ENCODE measurements around the gene DLGAP1. TPM values are rescaled to one million over a fixed set of nuclear protein-coding genes. Genes with fewer than 3 reads are reported as not detected.
"Not testable (repeated sequence)": the region's sequence is repeated elsewhere in the genome, so short reads cannot be mapped to it uniquely, and the experiment has no call there.

The DLGAP1 gene
- total and polyA plus RNA-seq, 5 experiments from 2014 or later: not detected

DNA sequence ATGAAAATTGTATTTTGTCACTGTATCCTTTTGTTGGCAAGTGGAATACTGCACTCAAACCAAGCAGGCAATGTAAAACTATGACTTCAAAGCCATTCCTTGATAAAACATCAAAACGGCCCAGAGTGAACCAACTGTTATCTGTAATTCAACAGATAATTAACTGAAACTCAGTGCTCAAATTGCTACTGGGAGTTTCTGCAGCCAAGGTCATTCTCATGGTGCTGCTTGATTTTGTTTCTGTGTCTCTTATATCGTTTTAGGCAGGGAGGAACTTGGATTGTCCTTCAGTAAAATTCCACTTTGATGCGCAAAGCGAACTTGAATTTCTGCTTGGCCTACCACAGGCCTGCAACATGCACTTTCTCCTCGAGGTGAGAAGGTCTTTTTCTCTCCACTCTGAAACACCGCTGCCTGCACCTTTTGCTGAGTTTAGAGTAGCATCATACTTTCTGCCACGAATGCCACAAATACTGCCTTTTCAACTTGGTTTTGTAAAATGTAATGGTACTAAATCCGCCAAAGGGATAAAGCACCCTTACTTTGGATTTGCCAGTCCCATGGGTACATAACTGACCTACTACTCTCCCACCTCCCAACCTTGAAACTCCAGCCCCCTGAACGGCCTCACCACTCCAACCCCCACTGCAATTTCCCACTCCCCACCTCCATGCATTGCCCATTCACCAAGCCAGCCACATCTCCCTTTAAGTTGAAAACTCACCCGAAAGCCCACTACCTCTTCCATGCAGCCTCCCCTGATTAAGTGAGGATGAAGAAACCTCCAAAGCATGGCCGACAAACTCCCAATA, 800.5 kb downstream of the DLGAP1 start:
- no peaks in the 10 kb centered on the region for H3K27me3 Mint-ChIP-seq

DNA sequence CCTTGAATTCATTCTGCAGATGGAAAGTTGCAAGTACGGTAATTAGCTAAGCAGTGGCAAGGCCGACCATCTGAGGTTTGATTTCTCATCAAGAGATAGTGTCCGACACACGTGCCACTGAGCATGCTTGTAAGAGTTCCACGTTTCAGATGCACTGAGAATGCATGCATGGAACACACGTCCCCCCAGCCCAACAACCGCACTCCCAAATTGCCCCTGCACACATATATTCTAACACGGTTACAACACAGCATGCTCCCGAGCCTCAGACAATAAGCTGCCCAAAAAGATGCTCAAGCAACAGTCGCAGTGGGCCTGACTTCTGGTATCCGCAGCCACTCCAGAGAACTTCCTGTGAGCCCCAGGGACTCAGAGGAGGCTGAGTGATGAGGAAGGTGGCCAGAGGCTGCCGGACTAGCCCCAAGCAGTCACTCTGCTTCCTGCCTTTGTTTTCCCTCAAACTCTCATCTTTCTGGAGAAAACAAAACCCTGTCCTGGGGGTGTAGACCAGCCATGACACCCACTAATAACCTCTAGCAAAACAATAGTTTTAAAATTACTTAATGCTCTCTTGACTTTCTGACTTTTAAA, 801.2 kb downstream of the DLGAP1 start:
- ATAC-seq: no peak
- POLR2A ChIA-PET: no interaction called here
- peak overlapping the region in 1 of 10 donors; percentile 31 for H3K27ac Mint-ChIP-seq

More for the DNA sequence above, 800.5 kb downstream of the DLGAP1 start:
- no peak for DNase-seq
- POLR2A ChIA-PET: no interaction called here
- H3K4me1 Mint-ChIP-seq: peaks cover 0 to 3% (median under 1%) of the 10 kb centered on the region in 4 donors
- no peak overlapping the region for H3K4me3 Mint-ChIP-seq
- H3K36me3 Mint-ChIP-seq: no peaks in the 10 kb centered on the region
- H3K9me3 Mint-ChIP-seq: no peaks in the 10 kb centered on the region
- no peak overlapping the region for H3K27ac Mint-ChIP-seq
- ATAC-seq: no peak

DNA sequence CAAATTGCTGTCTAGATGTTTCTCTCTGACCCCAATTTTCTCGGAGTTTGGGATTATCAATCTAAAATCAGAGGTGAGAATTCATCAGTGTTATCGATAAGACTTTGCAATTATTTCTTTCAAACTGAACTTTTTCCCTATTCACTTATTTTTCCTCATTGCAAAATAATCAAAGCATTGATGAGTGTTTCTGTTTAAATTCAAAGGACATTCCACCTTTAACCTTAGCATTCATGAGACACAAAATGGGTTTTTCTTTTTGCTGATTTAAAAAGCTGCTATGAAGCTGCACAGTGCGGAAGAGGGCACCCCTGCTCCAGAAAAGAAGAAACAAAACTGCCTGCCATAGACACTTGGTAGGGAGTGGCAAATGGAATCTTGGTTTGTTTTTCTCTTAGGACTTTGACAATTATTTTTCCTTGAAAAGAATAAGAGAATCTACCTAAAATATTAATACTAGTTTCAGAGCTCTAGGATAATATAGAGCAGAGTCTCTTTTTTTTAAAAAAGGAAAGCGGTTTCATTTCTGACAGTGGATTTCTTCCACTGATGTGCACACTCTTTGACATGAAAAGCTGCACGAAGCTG, 801.8 kb downstream of the DLGAP1 start:
- ATAC-seq: no peak
- Mint-ChIP-seq H3K36me3 (no peaks in the 10 kb centered on the region), H3K27me3 (no peaks in the 10 kb centered on the region), H3K27ac (no peak overlapping the region), H3K9me3 (no peaks in the 10 kb centered on the region), H3K4me1 (peaks cover 1 to 7% (median 3%) of the 10 kb centered on the region in 4 donors), H3K4me3 (no peak overlapping the region)
- POLR2A ChIA-PET: no interaction called here
- no peak for DNase-seq

More for the DNA sequence above, 801.2 kb downstream of the DLGAP1 start:
- Mint-ChIP-seq H3K4me3 (no peak overlapping the region), H3K4me1 (peaks cover 0 to 3% (median under 1%) of the 10 kb centered on the region in 4 donors), H3K9me3 (no peaks in the 10 kb centered on the region), H3K36me3 (no peaks in the 10 kb centered on the region), H3K27me3 (no peaks in the 10 kb centered on the region)
- DNase-seq: no peak

DNA sequence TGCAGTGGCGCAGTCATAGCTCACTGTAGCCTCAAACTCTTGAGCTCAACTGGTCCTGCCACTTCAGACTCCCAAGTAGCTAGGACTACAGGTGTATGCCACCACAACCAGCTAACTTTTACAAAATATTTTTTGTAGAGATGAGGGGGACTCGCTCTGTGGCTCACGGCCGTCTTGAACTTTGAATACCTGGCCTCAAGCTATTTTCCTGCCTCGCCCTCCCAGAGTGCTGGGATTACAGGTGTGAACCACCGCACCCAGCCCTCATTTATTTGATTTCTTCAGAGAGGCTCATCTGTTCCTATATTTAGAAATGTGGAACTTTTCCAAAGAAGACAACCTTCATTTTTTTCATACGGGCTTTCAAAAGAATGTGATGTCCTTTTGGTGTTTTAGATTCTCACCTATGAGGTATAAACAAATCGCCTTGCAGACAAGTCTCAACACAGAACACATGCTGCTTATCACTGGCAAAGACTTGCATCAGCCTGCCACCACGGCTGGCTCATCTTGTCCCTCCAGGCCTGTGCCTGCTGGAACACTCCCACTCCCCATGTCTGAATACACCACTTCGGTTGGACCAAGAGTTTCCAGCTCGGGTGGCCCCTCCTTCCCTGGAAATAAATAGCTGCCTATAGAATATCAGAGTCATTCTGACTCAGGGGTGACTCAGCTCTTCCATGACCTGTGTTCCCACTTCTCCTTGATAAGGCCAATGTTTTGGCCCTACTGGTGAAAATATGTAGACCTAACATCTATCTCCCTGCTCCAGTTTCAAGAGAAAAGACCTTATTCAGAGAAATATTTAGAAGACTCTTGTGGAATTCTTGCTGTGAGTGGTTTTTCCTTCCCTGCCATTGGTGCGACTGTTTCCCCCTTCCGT, 802.5 kb downstream of the DLGAP1 start:
- peaks cover 1 to 7% (median 3%) of the 10 kb centered on the region in 4 donors for H3K4me1 Mint-ChIP-seq
- H3K27me3 Mint-ChIP-seq: no peaks in the 10 kb centered on the region
- ATAC-seq (no peak), DNase-seq (no peak)
- H3K9me3 Mint-ChIP-seq: no peaks in the 10 kb centered on the region
- peak overlapping the region in 2 of 10 donors; percentile 7 to 44 for H3K27ac Mint-ChIP-seq
- no peak overlapping the region for H3K4me3 Mint-ChIP-seq
- H3K36me3 Mint-ChIP-seq: no peaks in the 10 kb centered on the region
- POLR2A ChIA-PET: no interaction called here

DNA sequence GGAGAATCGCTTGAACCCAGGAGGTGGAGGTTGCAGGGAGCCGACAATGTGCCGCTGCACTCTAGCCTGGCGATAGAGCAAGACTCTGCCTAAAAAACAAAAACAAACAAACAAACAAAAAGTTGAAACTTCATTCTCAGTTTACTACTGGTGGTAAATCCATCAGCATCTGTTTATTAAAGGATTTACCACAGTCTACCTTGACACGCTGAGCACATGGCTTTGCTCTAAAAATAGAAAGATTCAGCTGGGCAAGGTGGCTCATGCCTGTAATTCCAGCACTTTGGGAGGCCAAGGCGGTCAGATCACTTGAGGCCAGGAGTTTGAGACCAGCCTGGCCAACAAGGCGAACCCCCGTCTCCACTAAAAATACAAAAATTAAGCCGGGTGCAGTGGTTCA, 803.8 kb downstream of the DLGAP1 start:
- Mint-ChIP-seq H3K4me3 (no peak overlapping the region), H3K27me3 (no peaks in the 10 kb centered on the region), H3K4me1 (peaks cover 1 to 7% (median 3%) of the 10 kb centered on the region in 4 donors), H3K27ac (no peak overlapping the region), H3K36me3 (no peaks in the 10 kb centered on the region), H3K9me3 (no peaks in the 10 kb centered on the region)
- POLR2A ChIA-PET: no interaction called here
- ATAC-seq: no peak
- DNase-seq: no peak

DNA sequence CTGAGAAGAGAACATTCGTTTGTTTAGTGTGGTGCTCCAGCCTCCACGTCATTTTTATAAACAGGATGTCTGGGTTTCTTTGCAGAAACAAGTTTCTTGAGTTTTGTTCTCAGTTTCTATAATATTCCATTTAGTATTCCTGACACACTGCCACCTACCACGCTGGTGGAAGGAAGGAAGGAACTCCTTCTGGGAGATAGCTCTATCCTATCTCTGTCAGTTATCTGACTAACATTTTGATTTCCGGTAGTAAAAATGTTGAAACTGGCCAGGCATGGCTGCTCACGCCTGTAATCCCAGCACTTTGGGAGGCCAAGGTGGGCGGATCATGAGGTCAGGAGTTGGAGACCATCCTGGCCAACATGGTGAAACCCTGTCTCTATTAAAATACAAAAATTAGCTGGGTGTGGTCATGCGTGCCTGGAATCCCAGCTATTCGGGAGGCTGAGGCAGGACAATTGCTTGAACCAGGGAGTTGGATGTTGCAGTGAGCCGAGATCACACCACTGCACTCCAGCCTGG, 804.5 kb downstream of the DLGAP1 start:
- H3K4me1 Mint-ChIP-seq, H3K27ac Mint-ChIP-seq, H3K27me3 Mint-ChIP-seq: not testable (repeated sequence)

DNA sequence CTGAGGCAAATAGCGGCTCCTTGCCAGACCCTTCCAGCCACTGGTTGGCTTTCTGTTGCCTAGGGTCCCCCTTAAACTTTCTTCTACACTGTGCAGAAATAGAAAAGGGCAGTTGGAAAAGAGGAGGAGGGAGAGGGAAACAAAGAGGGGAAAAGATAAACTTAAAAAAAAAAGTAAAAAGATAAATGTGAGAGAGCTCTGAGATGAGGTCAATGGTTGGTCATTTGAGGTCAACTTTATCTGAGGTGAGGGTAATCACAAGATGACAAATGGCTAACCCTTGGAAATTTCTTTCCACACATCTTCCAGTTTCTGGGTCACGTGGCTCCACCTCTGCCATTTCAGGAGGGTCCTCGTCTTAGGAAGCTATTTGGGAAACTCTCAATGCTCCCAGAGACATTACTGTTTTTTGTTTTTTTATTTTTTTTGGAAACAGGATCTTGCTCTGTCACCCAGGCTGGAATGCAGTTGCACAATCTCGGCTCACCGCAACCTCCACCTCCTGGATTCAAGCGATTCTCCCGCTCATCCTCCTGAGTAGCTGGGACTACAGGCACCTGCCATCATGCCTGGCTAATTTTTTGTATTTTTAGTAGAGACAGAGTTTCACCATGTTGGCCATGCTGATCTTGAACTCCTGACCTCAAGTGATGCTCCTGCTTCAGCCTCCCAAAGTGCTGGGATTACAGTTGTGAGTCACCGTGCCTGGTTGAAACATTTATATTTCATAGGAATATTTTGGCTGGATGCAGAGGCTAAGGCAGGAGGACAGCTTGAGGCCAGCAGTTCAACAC, 805.3 kb downstream of the DLGAP1 start:
- no peak for DNase-seq
- H3K27ac Mint-ChIP-seq: no peak overlapping the region
- POLR2A ChIA-PET: no interaction called here
- no peaks in the 10 kb centered on the region for H3K36me3 Mint-ChIP-seq
- no peak for ATAC-seq
- no peaks in the 10 kb centered on the region for H3K9me3 Mint-ChIP-seq
- no peaks in the 10 kb centered on the region for H3K27me3 Mint-ChIP-seq
- H3K4me3 Mint-ChIP-seq: no peak overlapping the region
- peaks cover 5 to 13% (median 5%) of the 10 kb centered on the region in 4 donors for H3K4me1 Mint-ChIP-seq

More for the DNA sequence above, 804.5 kb downstream of the DLGAP1 start:
- DNase-seq, H3K36me3 Mint-ChIP-seq, H3K4me3 Mint-ChIP-seq, POLR2A ChIA-PET, H3K9me3 Mint-ChIP-seq, ATAC-seq: not testable (repeated sequence)

DNA sequence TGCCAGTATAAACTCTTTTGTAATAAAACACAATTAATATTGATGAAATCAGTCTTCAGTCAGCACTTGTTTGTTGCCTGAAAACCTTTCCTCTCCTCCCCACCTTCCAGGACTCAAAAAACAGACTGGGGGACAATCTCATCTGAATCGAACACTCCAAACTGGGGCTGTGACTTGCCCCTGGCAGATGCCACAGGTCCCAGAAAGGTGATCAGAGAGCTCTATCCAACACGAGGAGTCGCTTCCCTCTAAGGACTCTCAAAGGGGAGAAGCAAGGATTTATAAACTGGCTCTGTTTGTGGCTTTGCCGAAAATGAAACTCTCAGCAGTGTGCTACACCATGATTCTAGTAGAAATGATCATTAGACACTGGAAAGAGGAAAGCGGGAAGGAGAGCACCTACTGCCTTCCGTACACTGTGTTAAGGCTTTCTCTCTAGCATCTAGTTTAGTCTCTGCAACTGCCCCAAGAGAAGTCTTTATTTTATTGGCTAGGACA, 805.9 kb downstream of the DLGAP1 start:
- ATAC-seq (no peak), DNase-seq (no peak)
- no peaks in the 10 kb centered on the region for H3K36me3 Mint-ChIP-seq
- no peaks in the 10 kb centered on the region for H3K27me3 Mint-ChIP-seq
- H3K4me3 Mint-ChIP-seq: no peak overlapping the region
- H3K27ac Mint-ChIP-seq: no peak overlapping the region
- peaks cover 5 to 13% (median 5%) of the 10 kb centered on the region in 4 donors for H3K4me1 Mint-ChIP-seq
- H3K9me3 Mint-ChIP-seq: no peaks in the 10 kb centered on the region
- POLR2A ChIA-PET: no interaction called here

DNA sequence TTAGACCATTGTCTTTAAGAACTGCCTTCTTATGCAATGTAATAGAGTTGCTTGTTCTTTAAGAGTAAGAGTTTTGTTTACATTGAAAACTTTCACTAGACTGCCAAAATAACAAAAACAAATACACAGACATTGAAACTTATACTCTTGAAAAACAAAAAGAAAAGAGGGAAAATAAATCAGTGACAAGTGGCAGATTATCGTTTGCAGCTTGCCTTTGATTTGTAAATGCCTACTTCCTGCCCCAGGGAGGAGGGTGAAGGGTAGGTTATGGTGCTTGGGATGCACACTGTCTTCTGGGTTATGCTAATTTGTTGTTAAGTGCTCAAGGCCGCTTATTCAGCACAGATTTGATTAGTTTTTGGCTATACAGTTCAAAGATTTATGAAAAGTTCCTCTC, 806.5 kb downstream of the DLGAP1 start:
- Mint-ChIP-seq H3K36me3 (no peaks in the 10 kb centered on the region), H3K4me1 (peaks cover 5 to 13% (median 5%) of the 10 kb centered on the region in 4 donors), H3K9me3 (no peaks in the 10 kb centered on the region), H3K27ac (no peak overlapping the region), H3K27me3 (no peaks in the 10 kb centered on the region), H3K4me3 (no peak overlapping the region)
- DNase-seq (no peak), ATAC-seq (no peak)
- POLR2A ChIA-PET: no interaction called here

DNA sequence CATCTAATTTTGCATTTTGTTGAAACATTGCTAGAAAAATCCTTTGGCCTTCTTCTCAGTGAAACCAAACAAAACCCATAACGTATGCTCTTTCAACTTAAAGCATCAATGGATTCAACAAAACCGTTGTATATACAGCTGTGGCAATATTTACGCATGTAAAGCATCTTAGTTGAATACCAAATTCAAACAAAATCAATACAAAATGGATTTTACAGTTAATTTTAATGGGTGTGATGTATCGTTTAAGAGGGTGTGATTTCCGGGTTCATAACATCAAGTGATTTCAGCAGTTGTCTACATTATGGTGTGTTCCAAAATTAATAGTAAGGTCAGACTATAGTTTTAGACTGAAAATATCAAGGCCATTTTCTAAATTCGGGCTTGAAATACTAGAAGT, 806.9 kb downstream of the DLGAP1 start:
- Mint-ChIP-seq H3K27ac (no peak overlapping the region), H3K36me3 (no peaks in the 10 kb centered on the region), H3K27me3 (no peaks in the 10 kb centered on the region), H3K4me1 (peaks cover 5 to 13% (median 5%) of the 10 kb centered on the region in 4 donors), H3K9me3 (no peaks in the 10 kb centered on the region), H3K4me3 (no peak overlapping the region)
- ATAC-seq: no peak
- DNase-seq: no peak
- POLR2A ChIA-PET: interaction anchor here (0.5 kb wide), 1 partner anchor 8 kb away, joined by 4 read pairs; no protein-coding TSS in a partner anchor

DNA sequence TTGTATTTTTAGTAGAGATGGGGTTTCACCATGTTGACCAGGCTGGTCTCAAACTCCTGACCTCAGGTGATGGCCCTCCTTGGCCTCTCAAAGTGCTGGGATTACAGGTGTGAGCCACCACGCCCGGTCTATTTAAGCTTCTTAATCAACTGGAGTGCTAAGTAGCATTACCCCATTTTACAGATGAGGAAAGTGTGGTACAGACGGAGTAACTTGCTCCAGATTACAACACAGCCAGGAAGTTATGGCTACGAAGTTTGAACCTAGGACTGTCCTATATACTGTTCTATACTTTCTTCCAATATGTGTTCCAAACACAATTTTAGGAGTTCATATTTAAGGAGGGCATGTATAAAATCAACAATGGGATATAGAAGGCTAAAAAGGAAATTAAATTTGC, 807.5 kb downstream of the DLGAP1 start:
- ATAC-seq: no peak
- H3K27ac Mint-ChIP-seq: peak overlapping the region in 1 of 10 donors; percentile 43
- peaks cover 0 to 1% (median 0%) of the 10 kb centered on the region in 5 donors for H3K27me3 Mint-ChIP-seq
- H3K4me3 Mint-ChIP-seq: no peak overlapping the region
- DNase-seq: no peak
- peaks cover 2 to 13% (median 5%) of the 10 kb centered on the region in 4 donors for H3K4me1 Mint-ChIP-seq
- no peaks in the 10 kb centered on the region for H3K9me3 Mint-ChIP-seq
- no peaks in the 10 kb centered on the region for H3K36me3 Mint-ChIP-seq
- POLR2A ChIA-PET: no interaction called here
